Mesenchymal stem cell (in vitro differentiated cells and primary cell): ENCODE measurements around the gene CPLX4.

Experiments
- DNase-seq: peaks from one replicate; pipeline ENCODE4 v3.0.0-alpha.2; 2013
- H2AFZ ChIP-seq: one replicate; pipeline ENCODE4 v1.6.1; 2013; ENCODE audit warnings: low read depth, mild to moderate bottlenecking, control low read depth, inconsistent platforms, low read length, moderate library complexity
- H2AK5ac ChIP-seq: 2 replicates; pipeline ENCODE4 v1.6.1; 2013; ENCODE audit warnings: low read length, moderate library complexity, mild to moderate bottlenecking, inconsistent platforms; ENCODE audit not compliant: severe bottlenecking
- H2BK120ac ChIP-seq: one replicate; pipeline ENCODE4 v1.6.1; 2013; ENCODE audit warnings: low read depth, mild to moderate bottlenecking, inconsistent platforms, low read length, moderate library complexity
- H2BK12ac ChIP-seq, 2 experiments: one replicate each; pipeline ENCODE4 v1.6.1; 2013; ENCODE audit warnings: inconsistent platforms in 2 of 2, low read length in 2 of 2, mild to moderate bottlenecking in 2 of 2, moderate library complexity in 2 of 2, control low read depth in 1 of 2
- H2BK15ac ChIP-seq: one replicate; pipeline ENCODE4 v1.6.1; 2013; ENCODE audit warnings: mild to moderate bottlenecking, low read depth, inconsistent platforms; ENCODE audit not compliant: poor library complexity, severe bottlenecking
- H2BK5ac ChIP-seq: 2 replicates; pipeline ENCODE4 v1.6.1; 2013; ENCODE audit warnings: low read depth, mild to moderate bottlenecking, low read length, control low read depth, inconsistent platforms; ENCODE audit not compliant: poor library complexity, severe bottlenecking
- H3K14ac ChIP-seq, 2 experiments: one replicate each; pipeline ENCODE4 v1.6.1; 2013; ENCODE audit warnings: inconsistent platforms in 2 of 2, low read length in 2 of 2, control low read depth in 1 of 2, mild to moderate bottlenecking in 1 of 2, moderate library complexity in 1 of 2
- H3K18ac ChIP-seq, 2 experiments: one replicate each; pipeline ENCODE4 v1.6.1; 2013; ENCODE audit warnings: inconsistent platforms in 2 of 2, low read length in 2 of 2, control low read depth in 1 of 2, low read depth in 1 of 2, mild to moderate bottlenecking in 1 of 2
- H3K23ac ChIP-seq, 2 experiments: one replicate each; pipeline ENCODE4 v1.6.1; 2013; ENCODE audit warnings: inconsistent platforms in 2 of 2, low read length in 2 of 2, mild to moderate bottlenecking in 2 of 2, moderate library complexity in 2 of 2, control low read depth in 1 of 2
- H3K27ac ChIP-seq: 2 replicates; pipeline ENCODE4 v1.5.1; 2013; ENCODE audit warnings: mild to moderate bottlenecking, moderate library complexity, low read length, control low read depth, inconsistent platforms; ENCODE audit not compliant: poor library complexity, severe bottlenecking
- H3K27me3 ChIP-seq, 2 experiments: 2 replicates each; pipeline versions ENCODE4 v1.6.1 to v1.7.0; 2013; ENCODE audit warnings: low read length in 2 of 2, mild to moderate bottlenecking in 2 of 2, moderate library complexity in 2 of 2, control low read depth in 1 of 2, inconsistent platforms in 1 of 2; ENCODE audit not compliant: control insufficient read depth in 1 of 2, insufficient read depth in 1 of 2
- H3K36me3 ChIP-seq, 2 experiments: 2 replicates each; pipeline versions ENCODE4 v1.6.1 to v1.7.0; 2013; ENCODE audit warnings: low read length in 2 of 2, control low read depth in 1 of 2, inconsistent platforms in 1 of 2, low read depth in 1 of 2, mild to moderate bottlenecking in 1 of 2; ENCODE audit not compliant: insufficient read depth in 2 of 2, control insufficient read depth in 1 of 2
- H3K4ac ChIP-seq, 2 experiments: one replicate each; pipeline ENCODE4 v1.6.1; 2013; ENCODE audit warnings: inconsistent platforms in 2 of 2, low read length in 2 of 2, mild to moderate bottlenecking in 2 of 2, moderate library complexity in 2 of 2, control low read depth in 1 of 2, low read depth in 1 of 2
- H3K4me1 ChIP-seq: 2 replicates; pipeline ENCODE4 v1.6.1; 2013; ENCODE audit warnings: low read depth, low read length, control low read depth; ENCODE audit not compliant: control insufficient read depth, insufficient read depth
- H3K4me2 ChIP-seq: 2 replicates; pipeline ENCODE4 v1.6.1; 2013; ENCODE audit warnings: low read length, mild to moderate bottlenecking, inconsistent platforms; ENCODE audit not compliant: poor library complexity, severe bottlenecking
- H3K4me3 ChIP-seq, 2 experiments: 2 replicates each; pipeline versions ENCODE4 v1.5.1 to v1.7.0; 2013; ENCODE audit warnings: low read length in 2 of 2, mild to moderate bottlenecking in 2 of 2, control low read depth in 1 of 2, low read depth in 1 of 2; ENCODE audit not compliant: insufficient read depth in 1 of 2
- H3K79me1 ChIP-seq: replicated peaks from 2 replicates; pipeline ENCODE4 v1.6.1; 2013; ENCODE audit warnings: mild to moderate bottlenecking, control low read depth, low read length, inconsistent platforms; ENCODE audit not compliant: poor library complexity, severe bottlenecking
- H3K9ac ChIP-seq: 2 replicates; pipeline ENCODE4 v1.7.0; 2013; ENCODE audit warnings: mild to moderate bottlenecking, low read length, moderate library complexity
- H3K9me3 ChIP-seq: 2 replicates; pipeline ENCODE4 v1.7.0; 2013; ENCODE audit warnings: mild to moderate bottlenecking, low read length; ENCODE audit not compliant: control insufficient read depth
- H4K8ac ChIP-seq: one replicate; pipeline ENCODE4 v1.6.1; 2013; ENCODE audit warnings: inconsistent platforms, mild to moderate bottlenecking, low read length, moderate library complexity
- H4K91ac ChIP-seq: one replicate; pipeline ENCODE4 v1.6.1; 2013; ENCODE audit warnings: mild to moderate bottlenecking, low read length, inconsistent platforms
- WGBS: methylation state at CpG from one replicate; pipeline ENCODE4 v1.1.7; 2013; ENCODE audit warnings: mixed read lengths; 5-methylcytosine and 5-hydroxymethylcytosine counted together

CPLX4 gene

DNA sequence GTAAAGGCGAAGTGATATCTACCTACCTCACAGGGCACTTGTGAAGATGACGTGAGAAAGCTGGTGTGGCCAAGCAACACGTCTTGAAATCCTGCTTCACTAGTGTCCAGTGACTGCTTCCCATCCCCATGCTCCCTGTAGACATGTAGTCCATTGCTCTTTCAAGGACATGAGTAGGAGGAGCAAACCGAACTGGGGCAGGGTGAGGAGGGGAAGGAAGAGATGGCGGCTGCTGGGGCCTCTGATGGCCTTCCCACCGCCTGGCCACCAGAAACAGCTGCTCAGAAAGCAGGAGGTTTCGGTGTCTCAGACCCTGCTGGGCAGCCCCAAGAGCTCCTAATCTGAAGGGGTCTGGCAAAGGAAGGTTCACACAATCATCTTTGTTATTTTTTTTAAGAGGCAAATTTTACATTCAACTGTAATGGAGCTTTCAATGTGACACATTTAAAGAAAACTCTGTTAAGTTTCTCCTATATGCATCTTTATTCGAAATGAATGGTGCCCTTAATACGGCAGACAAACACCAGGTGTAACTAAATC, 14.7 kb downstream of the CPLX4 start:
- H3K4ac ChIP-seq = no peak overlapping the region
- H2AK5ac ChIP-seq = no peak overlapping the region
- no peak for DNase-seq
- no peaks in the 10 kb centered on the region for H3K9me3 ChIP-seq
- no peaks in the 10 kb centered on the region for H3K36me3 ChIP-seq
- H3K4me2 ChIP-seq = no peak overlapping the region
- 89% methylated on average over 5 of the region's 9 CpGs for WGBS
- H2BK5ac ChIP-seq = no peak overlapping the region
- no peaks in the 10 kb centered on the region for H3K79me1 ChIP-seq
- no peak overlapping the region for H4K91ac ChIP-seq
- peaks cover 6% of the 10 kb centered on the region for H3K4me1 ChIP-seq
- H3K18ac ChIP-seq = no peak overlapping the region
- H2AFZ ChIP-seq = no peak overlapping the region
- H3K27me3 ChIP-seq = peaks cover 45 to 70% of the 10 kb centered on the region in 2 experiments
- no peak overlapping the region for H3K14ac ChIP-seq
- no peak overlapping the region for H2BK15ac ChIP-seq
- H3K27ac ChIP-seq = no peak overlapping the region
- no peak overlapping the region for H4K8ac ChIP-seq
- no peak overlapping the region for H3K9ac ChIP-seq
- H3K4me3 ChIP-seq = no peak overlapping the region
- H3K23ac ChIP-seq = no peak overlapping the region
- H2BK12ac ChIP-seq = no peak overlapping the region
- H2BK120ac ChIP-seq = no peak overlapping the region

GRCh38 chr18:59303006-59303405, 15.4 kb downstream of the CPLX4 start:
- WGBS = 81% methylated on average over 2 of the region's 2 CpGs

DNA sequence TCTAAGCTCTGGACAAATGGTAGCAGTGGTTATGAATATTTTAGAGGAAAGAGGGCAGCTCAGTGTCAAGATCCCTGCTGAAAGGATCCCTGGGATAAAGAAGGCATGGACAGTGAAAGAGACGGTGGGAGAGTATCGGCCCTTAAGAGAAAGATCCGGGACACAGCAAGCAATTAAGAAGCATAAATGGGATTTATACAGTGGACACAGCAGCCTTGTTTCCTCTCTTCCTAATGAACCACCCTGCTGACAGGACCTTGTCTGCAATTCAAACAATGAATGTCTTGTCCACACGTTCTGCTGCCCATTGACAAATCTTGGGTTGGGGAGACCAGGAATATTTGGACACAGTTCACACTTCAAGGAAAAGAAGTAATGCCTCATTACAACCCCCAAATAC, 16.5 kb downstream of the CPLX4 start:
- no peak overlapping the region for H2AK5ac ChIP-seq
- H3K14ac ChIP-seq = no peak overlapping the region
- H2BK5ac ChIP-seq = no peak overlapping the region
- H3K4me3 ChIP-seq = no peak overlapping the region
- no peaks in the 10 kb centered on the region for H3K9me3 ChIP-seq
- no peak overlapping the region for H3K4me2 ChIP-seq
- H3K27me3 ChIP-seq = peaks cover 41 to 75% of the 10 kb centered on the region in 2 experiments
- no peak overlapping the region for H4K91ac ChIP-seq
- H4K8ac ChIP-seq = no peak overlapping the region
- no peak overlapping the region for H3K27ac ChIP-seq
- peaks cover 3% of the 10 kb centered on the region for H3K4me1 ChIP-seq
- H3K79me1 ChIP-seq = no peaks in the 10 kb centered on the region
- no peak overlapping the region for H3K18ac ChIP-seq
- H3K9ac ChIP-seq = no peak overlapping the region
- no peak overlapping the region for H2BK12ac ChIP-seq
- no peak overlapping the region for H2AFZ ChIP-seq
- no peak overlapping the region for H3K4ac ChIP-seq
- no peak overlapping the region for H2BK120ac ChIP-seq
- no peak overlapping the region for H3K23ac ChIP-seq
- no peaks in the 10 kb centered on the region for H3K36me3 ChIP-seq
- WGBS = 70% methylated on average over 4 of the region's 4 CpGs
- no peak for DNase-seq
- H2BK15ac ChIP-seq = no peak overlapping the region

More at GRCh38 chr18:59303006-59303405, 15.4 kb downstream of the CPLX4 start:
- Histone ChIP-seq H4K8ac (no peak overlapping the region), H3K4me3 (no peak overlapping the region), H3K27me3 (peaks cover 46 to 75% of the 10 kb centered on the region in 2 experiments), H3K9me3 (no peaks in the 10 kb centered on the region), H2BK5ac (no peak overlapping the region), H3K18ac (no peak overlapping the region), H2AFZ (no peak overlapping the region), H3K4me1 (peaks cover 3% of the 10 kb centered on the region), H3K4me2 (no peak overlapping the region), H2BK15ac (no peak overlapping the region), H2BK120ac (no peak overlapping the region), H3K14ac (no peak overlapping the region), H4K91ac (no peak overlapping the region), H2BK12ac (no peak overlapping the region), H3K9ac (no peak overlapping the region), H3K4ac (no peak overlapping the region), H3K79me1 (no peaks in the 10 kb centered on the region), H2AK5ac (no peak overlapping the region), H3K23ac (no peak overlapping the region), H3K27ac (no peak overlapping the region), H3K36me3 (no peaks in the 10 kb centered on the region)
- DNase-seq = no peak

GRCh38 chr18:59300676-59301285, 17.7 kb downstream of the CPLX4 start:
- Histone ChIP-seq H3K9ac (no peak overlapping the region), H3K4me1 (peaks cover 3% of the 10 kb centered on the region), H2AFZ (no peak overlapping the region), H2BK120ac (no peak overlapping the region), H4K8ac (no peak overlapping the region), H2AK5ac (no peak overlapping the region), H3K79me1 (no peaks in the 10 kb centered on the region), H2BK15ac (no peak overlapping the region), H3K4me3 (no peak overlapping the region), H3K27me3 (peaks cover 41 to 73% of the 10 kb centered on the region in 2 experiments), H3K27ac (no peak overlapping the region), H3K23ac (no peak overlapping the region), H3K18ac (no peak overlapping the region), H3K4ac (no peak overlapping the region), H2BK5ac (no peak overlapping the region), H3K36me3 (no peaks in the 10 kb centered on the region), H3K14ac (no peak overlapping the region), H3K9me3 (no peaks in the 10 kb centered on the region), H4K91ac (no peak overlapping the region), H2BK12ac (no peak overlapping the region), H3K4me2 (no peak overlapping the region)
- DNase-seq = no peak
- WGBS = 77% methylated on average over 3 of the region's 3 CpGs
